RKO (cell line): ENCODE measurements around the gene BGN.

Experiments used
- DNase-seq: peaks from one replicate; pipeline ENCODE4 v3.0.0-alpha.2; 2016; ENCODE audit warnings: low spot score

Gene BGN

DNA sequence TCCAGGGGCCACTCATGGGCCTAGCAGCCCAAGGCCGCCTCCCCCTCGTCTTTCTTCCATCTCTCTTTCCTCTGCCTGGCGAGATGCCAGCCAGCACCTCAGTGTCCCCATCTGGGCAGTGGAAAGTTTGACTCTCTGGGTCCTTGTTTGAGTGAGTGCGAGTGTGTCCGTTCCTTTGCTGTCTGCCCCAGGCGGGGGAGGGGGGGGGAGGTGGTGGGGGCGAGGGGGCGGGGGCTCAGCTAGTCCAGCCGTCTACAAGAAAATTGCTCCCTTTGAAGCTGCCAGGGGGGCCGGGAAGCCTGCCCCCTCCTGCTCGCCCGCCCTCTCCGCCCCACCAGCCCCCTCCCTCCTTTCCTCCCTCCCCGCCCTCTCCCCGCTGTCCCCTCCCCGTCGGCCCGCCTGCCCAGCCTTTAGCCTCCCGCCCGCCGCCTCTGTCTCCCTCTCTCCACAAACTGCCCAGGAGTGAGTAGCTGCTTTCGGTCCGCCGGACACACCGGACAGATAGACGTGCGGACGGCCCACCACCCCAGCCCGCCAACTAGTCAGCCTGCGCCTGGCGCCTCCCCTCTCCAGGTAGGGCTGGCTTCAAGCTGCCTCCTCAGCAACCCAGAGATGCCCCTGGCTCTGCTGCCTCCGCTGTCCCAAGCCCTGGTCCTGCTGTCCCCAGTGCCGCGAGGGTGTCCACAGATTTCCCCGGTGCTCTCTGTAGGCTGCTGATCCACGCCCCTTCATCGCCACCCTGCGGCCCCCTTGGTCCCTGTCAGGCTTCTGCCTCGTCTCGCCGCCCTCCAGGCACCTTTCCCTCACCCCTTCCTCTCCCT is at the start of gene BGN:
BGN (plus strand) TSS at position 440 of the 821 bp plus-strand sequence. CDS start 9,652 bp downstream, outside the sequence.
- DNase-seq: no peak

DNA sequence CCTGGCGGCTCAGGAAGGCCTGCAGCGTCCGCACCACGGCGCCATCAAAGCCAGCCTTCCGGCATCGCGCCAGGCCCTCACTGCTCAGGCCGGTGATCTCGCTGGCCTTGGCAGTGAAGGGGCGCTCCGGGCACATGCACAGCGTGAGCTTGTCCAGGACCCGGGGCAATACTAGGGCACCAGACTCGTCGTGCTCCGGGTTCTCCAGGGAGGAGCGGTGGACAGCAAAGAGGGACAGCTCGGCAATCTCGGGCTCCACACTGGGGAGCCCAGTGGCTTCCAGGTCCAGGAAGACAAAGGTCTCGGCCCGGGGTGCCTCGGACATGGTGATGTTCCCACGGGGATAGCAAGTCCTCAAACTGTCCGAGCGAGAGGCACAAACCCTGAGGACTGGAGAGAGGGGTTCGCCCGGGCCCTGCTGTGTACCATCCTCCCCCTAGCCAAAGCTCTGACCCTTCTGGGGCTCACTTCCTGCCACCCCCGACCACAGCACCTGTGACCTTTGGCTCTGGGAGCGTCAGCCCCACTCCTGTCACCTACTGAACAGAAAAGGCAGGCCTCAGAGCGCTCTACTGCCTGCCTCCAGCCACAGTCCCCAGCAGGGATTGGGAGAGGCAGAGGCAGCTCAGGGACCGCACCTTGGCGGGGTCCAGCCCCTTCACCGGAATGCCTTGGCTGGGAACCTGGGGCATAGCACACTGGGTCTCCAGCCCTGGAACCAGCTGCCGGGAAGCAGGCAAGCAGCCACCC is 49.5 kb upstream of the BGN start:
- no peak for DNase-seq

DNA sequence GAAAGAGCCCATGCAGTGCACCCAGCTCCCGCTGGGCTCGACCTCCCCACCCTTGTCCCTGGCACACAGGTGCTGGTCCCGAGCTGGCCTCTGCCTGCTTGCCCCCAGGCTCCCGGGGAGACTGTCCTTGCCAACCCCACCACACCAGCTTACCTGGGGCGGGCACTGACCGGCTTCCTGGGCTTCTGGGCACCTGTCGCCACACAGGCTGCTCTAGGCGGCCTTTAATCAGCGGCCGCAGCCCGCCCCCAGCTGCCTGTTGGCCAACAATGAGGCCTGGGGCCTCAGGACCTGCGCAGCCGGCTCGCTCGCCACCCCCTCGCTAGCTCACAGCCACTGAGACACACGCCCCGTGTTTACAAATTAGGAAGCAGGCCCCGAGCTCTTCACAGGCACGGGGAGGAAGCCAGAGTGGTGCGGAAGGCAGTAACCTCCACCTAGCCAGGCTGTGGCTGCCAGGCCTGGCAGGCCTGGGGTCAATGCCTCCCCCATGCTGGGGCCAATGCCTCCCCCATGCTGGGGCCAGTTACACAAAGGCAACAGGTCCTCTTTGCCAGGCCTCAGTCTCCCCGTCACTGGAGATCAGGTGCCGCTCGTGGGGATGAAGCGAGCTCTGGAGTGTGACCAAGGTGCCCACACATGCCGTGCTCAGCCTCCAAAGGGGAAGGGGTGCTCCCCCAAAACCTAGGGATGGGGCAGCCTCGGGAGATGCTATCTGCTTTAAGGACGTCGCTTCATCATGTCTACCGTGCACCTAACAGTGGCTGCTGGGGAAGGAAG is 48.7 kb upstream of the BGN start, which contains the start of gene TREX2:
TREX2 (minus strand) TSS at position 201 of the 780 bp plus-strand sequence. CDS start 626 bp downstream, outside the sequence.
- no peak for DNase-seq

DNA sequence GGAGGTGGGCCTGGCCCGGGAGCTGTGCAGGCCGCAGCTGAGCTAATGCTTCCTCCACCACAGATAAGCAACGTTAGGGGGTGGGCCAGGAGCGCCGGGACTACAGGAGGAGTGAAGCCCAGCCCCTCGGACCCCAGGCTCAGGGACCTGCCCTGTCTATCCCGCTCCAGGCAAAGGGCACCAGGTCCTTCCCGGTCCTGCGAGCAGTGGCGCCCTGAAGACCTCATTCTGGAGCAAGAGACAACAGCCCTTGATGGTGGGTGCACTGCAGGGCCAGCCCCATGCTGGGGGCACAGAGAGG is 48.2 kb upstream of the BGN start:
- no peak for DNase-seq

DNA sequence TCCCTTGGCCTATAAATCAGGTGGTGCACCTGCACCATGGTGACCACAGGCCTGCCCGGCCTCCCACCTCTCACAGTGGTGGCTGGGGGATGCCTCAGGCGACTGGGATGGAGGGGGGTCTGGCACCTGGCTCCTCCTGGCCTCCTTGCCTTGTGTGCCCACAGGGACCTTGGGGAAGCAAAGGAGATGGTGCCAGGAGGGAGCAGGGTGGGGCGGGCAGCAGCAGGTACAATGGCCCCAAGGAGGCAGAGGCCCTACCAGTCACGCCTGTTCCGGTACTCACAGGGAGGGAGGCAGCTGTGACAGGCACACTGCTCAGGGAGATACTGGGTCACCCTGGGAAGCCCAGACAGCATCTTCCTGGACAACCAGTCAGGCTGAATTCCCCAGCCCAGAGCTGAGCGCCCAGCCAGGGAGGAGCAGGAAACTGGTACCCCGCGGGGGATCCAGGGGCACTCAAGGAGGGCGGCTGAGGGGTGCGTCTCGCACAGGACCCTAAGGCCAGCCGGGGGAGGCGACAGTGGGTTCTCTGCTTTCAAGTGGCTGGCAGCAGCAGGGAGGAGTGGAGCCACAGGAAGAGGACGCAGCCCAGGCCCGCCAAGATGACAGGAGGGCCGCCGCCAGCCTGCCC is 47.7 kb upstream of the BGN start:
- no peak for DNase-seq

DNA sequence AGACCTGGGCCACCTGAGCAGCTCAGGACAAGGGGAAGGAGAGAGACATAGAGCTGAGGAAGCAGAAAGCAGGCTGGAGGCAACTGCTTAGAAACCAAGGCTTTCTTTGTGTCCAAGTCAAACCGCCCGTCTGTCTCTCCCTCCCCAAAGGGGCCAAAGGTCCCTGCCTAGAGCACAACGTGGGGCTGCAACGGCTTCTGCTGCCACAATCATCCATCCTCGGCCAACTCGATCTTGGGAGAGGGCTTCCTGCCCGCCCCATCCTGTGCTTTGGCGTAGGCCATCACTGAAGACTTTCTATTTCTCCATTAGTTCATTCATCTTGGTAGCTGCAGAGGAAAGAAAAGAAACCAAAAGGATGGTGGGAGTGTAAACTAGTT is 47.2 kb upstream of the BGN start:
- no peak for DNase-seq

DNA sequence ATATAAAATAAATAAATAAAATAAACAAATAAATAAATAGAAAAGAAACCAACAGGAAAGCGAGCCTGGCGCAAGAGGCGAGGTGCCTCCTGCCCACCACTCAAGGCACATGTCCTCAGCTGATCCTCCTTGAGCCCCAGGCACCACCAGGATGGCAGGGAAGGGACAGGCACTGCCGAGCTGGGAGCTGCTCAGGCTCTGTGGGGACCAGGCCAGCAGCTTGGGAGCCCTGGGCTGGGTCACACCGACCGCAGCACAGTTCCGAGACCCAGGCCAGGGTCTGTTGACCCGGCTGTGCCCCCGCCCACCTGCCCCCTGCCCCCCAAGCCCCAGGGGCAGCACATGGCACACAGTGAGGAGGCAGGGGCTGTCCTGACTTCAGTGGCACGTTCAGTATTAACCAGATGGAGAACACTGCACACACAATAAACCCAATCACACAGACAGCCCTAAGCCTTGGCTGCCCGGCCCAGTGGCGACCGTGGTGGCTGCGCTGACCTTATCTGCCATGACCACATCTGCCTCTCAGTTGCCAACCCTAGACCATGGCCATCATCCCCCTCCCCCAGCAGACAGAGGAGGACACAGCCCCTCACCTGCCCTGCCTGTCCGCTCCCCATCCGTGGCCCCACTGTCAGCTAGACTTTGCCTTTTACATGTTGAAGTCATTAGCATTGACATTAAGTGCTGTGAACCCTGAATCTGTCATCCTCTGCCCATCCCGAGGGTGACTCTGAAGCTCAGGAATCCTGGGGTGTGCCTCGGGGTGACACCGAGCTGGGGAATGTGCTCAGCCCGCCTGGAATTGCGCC is 46.0 kb upstream of the BGN start:
- DNase-seq: no peak

DNA sequence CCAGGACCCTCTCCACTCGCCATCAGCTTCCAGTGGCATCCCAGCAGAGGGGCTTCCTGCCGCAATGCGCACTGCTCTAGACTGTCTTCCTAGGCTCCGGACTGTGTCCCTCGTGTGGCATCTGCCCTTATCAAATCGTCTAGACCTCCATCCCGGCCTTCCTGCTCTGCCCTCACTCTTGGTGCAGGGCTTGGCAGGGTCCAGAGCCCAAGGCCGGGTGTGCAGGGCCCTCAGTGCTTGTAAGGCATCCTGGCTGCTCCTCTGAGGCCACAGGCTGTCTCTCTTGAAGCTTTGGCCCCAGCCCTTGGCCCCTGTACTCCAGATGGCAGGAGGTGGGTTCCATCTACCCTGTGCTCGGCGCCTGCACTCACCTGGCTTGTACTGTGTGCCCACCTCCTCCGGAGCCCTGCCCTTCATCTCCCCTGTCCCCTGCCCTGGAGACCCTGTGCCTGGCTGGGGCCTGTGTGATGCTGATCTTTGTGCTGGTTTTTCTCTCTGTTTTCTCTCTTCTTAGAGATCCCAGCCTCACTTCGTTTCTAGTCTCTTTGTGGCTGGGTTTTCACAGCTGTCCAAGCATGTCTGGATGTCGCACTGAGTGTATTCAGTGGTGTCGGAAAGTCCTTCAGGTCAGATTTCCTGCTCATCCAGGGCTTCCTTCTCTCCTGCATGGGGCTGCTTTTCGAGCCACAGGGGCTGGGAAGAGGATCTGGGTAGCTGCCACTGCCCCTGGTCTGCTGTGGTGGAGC is 45.2 kb upstream of the BGN start:
- DNase-seq: no peak

DNA sequence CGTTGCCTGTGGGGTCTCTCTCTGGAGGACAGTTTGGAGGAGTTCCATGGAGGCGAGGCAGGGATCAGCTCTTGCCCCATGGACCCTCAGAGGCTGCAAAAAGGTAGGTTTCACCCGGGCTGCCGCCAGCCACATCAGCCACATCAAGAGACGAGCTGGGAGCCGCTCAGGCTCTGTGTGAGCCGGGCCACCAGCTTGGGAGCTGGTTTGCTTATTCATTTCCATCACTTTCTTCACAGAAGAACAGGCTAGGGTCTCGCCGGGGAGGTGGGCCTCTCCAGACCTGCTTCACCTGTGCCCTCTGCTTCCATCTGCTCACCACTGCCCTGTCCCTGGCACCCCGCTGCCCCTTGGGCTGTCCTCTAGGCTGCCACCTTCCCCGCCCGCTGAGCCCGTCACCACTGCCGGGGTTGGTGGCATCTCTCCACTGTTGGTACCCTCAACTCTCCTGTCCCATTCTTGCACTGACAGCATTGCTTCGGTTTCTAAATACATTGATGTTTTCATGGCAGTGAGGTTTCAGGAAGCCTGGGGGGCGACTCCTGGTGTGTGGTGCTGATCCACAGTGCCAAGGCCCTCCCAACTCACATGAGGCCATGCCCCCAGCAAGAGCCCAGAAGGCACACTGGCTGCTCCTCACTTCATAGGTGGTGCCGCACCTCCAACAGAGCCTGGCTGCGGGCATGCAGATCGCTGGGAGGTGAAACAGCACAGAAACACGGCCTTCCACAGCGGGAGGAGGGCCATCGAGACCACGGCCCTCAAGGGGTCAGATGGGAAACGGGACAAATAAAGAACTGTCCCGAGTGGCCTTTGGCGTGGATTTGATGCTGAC is 44.4 kb upstream of the BGN start:
- DNase-seq: no peak

DNA sequence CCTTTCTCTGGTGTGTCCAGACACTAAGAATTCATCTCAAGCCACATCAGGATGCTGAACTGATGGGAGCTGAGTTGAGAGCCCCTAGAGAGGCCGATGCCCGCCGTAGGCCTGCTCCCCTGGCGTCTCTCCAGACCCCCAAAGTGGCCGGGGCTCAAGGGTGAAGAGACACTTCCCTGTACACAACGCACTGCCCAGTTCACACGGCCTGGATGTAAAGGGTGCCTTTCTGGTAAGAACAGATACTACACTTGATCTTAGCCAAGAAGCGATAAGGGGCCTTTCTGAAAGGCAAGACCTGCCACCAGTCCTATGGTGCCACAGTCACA is 43.9 kb upstream of the BGN start:
- DNase-seq: no peak

DNA sequence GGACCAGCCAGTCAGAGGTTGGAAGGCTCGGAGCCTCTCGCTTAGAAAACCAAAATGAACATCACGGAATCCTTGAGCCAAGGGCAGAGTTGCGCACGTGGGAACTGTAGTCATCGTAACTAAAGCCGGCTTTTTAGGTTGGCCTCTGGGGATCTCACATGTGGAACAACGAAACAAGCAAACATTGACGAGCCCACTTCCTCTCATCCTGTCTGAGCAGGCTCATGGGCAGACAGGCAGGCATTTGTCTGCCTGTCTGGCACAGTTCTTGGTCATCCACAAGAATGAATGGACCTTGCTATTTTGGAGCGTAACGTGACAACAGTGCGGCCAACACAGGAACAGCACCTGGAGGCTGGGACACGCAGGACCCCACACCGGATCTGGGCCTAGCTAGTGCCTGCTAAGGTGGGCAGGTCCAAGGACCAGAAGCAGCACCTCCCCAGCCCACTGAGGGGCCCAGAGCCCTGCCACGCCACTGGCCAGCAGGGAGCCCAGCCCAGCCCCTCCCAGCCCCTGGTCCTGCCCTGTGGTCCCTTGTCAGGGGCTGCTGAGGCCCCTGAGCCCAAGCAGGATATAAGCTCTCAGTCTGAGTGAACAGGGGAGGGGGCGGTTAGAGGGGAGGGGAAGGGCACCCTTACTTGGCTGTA is 39.8 kb upstream of the BGN start:
- no peak for DNase-seq

DNA sequence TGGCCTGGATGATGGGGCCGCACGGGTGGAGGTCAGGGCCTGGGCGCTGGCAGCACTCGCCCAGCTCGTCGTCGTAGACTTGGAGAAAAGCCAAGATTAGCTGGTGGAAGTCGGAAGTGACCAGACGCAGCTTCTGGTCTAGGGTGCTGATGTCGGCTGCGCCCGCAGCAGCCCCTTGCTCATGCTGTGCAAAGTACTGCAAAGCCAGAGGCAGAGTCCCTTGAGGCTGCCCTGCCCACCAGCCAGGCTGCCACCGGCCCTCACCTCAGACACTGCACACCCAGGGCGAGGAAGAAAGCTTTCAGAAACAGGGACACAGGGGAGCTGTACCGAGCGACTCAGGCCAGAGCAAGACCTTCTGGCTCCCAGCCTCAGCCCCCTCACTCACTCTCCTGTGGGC is 39.2 kb upstream of the BGN start:
- DNase-seq: no peak

DNA sequence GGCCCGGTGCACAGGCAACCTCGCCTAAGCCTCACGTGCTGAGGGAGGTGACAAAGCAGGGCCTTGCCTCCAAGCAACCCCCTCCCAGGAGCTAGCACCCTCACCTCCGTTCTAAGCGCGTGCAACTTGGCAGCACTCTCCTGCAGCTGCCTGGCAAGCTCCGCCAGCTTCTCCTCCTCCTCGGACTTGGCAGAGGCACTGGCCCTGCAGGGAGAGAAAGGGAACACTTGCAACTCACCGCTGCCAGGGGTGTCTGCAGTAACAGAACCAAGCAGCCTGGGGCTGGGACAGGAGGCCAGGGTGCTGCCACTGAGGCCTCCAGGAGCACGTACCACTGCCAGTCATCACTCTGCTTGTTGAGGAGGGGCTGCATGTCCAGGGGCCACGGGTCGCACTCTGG is 38.6 kb upstream of the BGN start:
- DNase-seq: no peak

DNA sequence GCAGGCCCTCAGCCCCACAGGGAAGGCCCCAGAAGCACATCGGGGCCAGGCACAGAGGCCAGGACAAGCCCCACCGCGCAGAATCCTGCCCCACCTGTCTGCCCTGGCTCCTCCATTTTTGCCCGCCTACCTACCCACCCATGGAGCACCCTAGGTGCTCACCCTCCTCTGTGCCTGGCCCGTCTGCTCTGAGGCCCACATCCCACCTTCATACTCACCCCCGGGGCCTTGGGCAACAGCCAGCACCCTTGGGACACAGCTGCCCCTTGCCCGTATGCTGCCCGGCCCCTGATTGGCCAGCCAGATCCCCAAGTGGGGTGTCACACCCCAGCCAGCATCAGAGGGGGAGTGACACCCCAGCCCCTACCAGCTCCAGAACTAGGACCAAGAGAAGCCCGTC is 38.1 kb upstream of the BGN start:
- DNase-seq: no peak

DNA sequence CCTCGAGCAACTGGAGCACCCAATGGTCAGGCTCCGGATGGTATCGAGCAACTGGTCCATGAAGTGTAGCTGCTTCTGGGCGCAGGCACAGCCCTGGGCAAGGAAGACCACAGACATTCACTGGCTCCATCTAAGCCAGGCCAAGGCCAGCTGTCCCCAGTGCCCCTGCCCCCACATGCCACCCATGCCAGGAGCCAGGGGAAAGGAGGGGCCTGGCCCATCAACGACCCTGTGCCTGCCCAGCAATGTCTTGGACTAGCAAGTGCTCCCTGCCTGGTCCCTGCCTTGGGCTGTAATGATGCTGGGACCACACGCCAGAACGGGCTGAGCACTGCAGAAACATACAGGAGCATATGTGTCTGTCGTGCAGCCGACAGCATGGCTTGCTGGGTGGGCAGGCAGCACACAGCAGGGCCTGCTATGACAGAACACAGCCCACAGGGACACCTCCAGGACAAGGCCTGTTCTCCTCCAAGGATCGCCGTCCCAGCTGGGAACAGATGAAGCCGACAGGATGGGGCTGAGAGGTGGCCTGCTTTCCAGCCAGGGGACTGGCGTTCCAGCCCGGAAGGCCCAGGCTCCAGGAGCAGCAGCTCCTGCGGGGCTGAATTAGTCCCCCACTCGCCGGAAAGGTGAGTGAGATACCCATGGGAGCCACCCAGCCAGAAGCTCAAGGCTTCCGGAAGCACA is 37.5 kb upstream of the BGN start:
- no peak for DNase-seq

DNA sequence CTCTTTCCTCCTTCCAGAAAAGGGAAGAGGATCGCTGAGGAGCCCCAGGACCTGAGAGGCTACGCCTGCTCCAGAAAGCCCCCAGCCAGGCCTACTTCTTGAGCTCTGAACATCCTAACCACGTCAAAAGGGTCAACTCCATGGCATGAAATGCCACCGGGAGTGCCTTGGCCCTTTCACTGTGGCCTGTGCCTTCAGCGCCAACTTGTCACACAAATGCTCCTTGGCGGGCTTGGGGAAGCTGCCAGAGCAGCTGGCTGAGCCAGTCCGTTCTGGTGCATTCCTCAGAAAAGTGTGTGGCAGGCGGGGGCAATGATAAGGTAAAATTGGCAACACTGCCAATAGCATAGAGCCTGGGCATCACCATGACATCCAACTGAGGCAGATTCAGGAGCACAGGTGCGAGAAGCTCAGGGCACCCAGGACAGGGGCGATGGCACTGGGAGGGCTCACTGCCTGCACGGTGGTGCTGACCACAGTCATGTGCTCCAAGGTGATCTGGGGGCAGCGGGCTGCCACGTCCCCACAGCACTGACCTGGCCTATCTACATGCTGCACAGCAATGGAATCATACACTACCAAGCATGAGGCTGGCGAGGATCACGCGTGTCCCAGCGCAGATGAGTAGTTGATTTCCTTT is 36.8 kb upstream of the BGN start:
- DNase-seq: no peak

DNA sequence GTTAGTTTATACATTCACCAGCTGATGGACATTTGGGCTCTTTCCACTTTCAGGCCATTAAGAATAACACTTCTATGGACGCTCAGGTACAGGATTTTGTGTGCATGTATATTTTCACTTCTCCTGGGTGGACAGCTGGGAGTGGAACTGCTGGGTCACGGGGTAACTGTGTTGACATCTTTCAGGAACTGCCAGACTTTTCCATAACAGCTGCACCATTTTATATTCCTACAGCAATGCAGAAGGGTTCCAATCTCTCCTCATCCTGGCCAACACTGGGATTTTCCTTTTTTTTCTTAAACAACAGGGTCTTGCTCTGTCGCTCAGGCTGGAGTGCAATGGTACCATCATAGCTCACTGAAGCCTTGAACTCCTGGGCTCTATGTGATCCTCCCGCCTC is 36.3 kb upstream of the BGN start:
- no peak for DNase-seq

DNA sequence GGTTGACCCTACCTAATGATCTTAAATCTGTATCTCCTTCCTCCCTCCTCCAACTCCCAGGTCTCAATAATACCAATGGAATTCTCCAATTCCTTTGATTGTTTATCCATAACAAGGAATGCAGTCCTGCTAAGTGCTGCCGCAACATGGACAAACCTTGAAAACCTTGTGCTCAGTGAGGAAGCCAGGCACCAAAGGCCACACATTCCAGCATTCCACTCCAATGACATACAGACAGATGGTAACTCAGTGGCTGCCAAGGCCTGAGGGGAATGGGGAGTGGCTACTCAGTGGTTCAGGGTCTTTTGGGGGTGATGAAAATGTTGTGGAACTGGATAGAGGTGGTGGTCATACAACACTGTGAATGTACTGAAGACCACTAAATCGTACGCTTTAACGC is 34.8 kb upstream of the BGN start:
- DNase-seq: no peak
